Spleen (tissue), 11 donors: ENCODE data around the gene ASB17. TPM values are rescaled to one million over a fixed set of nuclear protein-coding genes. Genes with fewer than 3 reads are reported as not detected.
"Not testable (repeated sequence)": the region's sequence is repeated elsewhere in the genome, so short reads cannot be mapped to it uniquely, and the experiment has no call there.

Experiments
- DNase-seq: peaks from one replicate; pipeline ENCODE4 v3.0.0-alpha.2; 2020
- H3K27ac ChIP-seq, 8 donors: fragments of 200-600 bp; sonication (generic) in 7 of 8; 1 replicate in 4 of 8; 2 replicates in 4 of 8; pipeline versions ENCODE4 v1.5.0 to v1.8.0; 2016 to 2021; ENCODE audit warnings: inconsistent platforms in 4 of 8, mild to moderate bottlenecking in 4 of 8, moderate library complexity in 1 of 8
- H3K27me3 ChIP-seq, 7 donors: fragments of 200-600 bp; sonication (generic) in 6 of 7; replicated peaks in 1 of 7; 1 replicate in 4 of 7; 2 replicates in 3 of 7; pipeline versions ENCODE4 v1.5.0 to v1.8.0; 2016 to 2021; ENCODE audit warnings: inconsistent platforms in 3 of 7, mild to moderate bottlenecking in 1 of 7
- H3K36me3 ChIP-seq, 6 donors: fragments of 200-600 bp; sonication (generic) in 5 of 6; 1 replicate in 4 of 6; 2 replicates in 2 of 6; pipeline versions ENCODE4 v1.5.0 to v1.8.0; 2016 to 2021; ENCODE audit warnings: inconsistent platforms in 2 of 6
- H3K4me1 ChIP-seq, 6 donors: fragments of 200-600 bp; sonication (generic) in 5 of 6; 1 replicate in 3 of 6; 2 replicates in 3 of 6; pipeline versions ENCODE4 v1.5.0 to v1.8.0; 2016 to 2021; ENCODE audit warnings: inconsistent platforms in 3 of 6
- H3K4me3 ChIP-seq, 8 donors: fragments of 200-600 bp; sonication (generic) in 7 of 8; 1 replicate in 4 of 8; 2 replicates in 4 of 8; pipeline versions ENCODE4 v1.5.0 to v1.8.0; 2016 to 2021; ENCODE audit warnings: inconsistent platforms in 4 of 8, mild to moderate bottlenecking in 4 of 8, moderate library complexity in 2 of 8
- H3K9me3 ChIP-seq, 8 donors: fragments of 200-600 bp; sonication (generic) in 7 of 8; 1 replicate in 4 of 8; 2 replicates in 4 of 8; pipeline versions ENCODE4 v1.5.0 to v1.8.0; 2016 to 2021; ENCODE audit warnings: inconsistent platforms in 4 of 8
- CTCF ChIP-seq, 11 experiments: fragments of 200-600 bp in 7 of 11; fragments of 450-650 bp in 4 of 11; sonication (generic) in 4 of 11; IDR thresholded peaks in 8 of 11; conservative IDR thresholded peaks in 3 of 11; 1 replicate in 7 of 11; 2 replicates in 4 of 11; pipeline versions ENCODE4 v1.4.0 to v1.8.0; 2016 to 2021; ENCODE audit warnings: antibody characterized with exemption in 11 of 11, inconsistent platforms in 4 of 11, mild to moderate bottlenecking in 1 of 11
- POLR2A ChIP-seq, 3 donors: fragments of 450-650 bp; IDR thresholded peaks; one replicate each; pipeline ENCODE4 v1.5.1; 2017; ENCODE audit warnings: antibody characterized with exemption in 3 of 3, mild to moderate bottlenecking in 1 of 3
- POLR2AphosphoS5 ChIP-seq, 3 donors: sonication (generic); formaldehyde crosslinking; IDR thresholded peaks; one replicate each; pipeline ENCODE4 v1.5.1; 2017; ENCODE audit warnings: antibody characterized with exemption in 3 of 3
- WGBS, 5 donors: extraction: QIAGEN DNeasy Blood & Tissue Kit in 3 of 5; methylation state at CpG; one replicate each; pipeline versions ENCODE4 v1.1.5 to v1.1.7; 2013 to 2018; 5-methylcytosine and 5-hydroxymethylcytosine counted together
- intact Hi-C: fragments of 100-400 bp; cut with DNase I; formaldehyde crosslinking; loops from one replicate; pipeline ENCODE4 v1.15.0; 2023; ENCODE audit warnings: low total_unique reads
- polyA plus RNA-seq, 3 donors: library from polyadenylated mRNA; stranded (reverse); fragments of 200-250 nt; gene quantifications; one replicate each; pipeline ENCODE4 v1.2.1, GENCODE V29; 2013
- total RNA-seq, 7 donors: library from RNA; depleted of rRNA in 3 of 7; stranded (reverse); fragments of >200 nt in 3 of 7; fragmentation: NEBNext Ultra II Directional in 4 of 7; extraction: Animal tissue kit (Norgen Biotek cat#: 25700) in 4 of 7; gene quantifications; one replicate each; pipeline versions ENCODE4 v1.1.0 to v1.2.1, GENCODE V29; 2016 to 2021
- donor health status: healthy with polysubstance abuse.
- donor health status: DM: no; HTN: no; CAD: no; lungs with moderate emphysema.
- donor health status: DM: no; HTN: no; CAD: no.
- donor health status: Bipolar disorder and iron deficiency.
- donor health status: healthy.
- donor health status: DM: no; HTN: no; CAD: no.
- donor health status: DM: yes; HTN: yes; CAD: no.

ASB17 gene
- total and polyA plus RNA-seq, 10 donors, result 0.32 TPM; not detected in 9

GRCh38 chr1:75967719-75968118 lies 35.5 kb upstream of the ASB17 start:
- WGBS, 5 donors, result 54 to 77% (median 63%) methylated on average over 1 of the region's 1 CpG
- no peaks in the 10 kb centered on the region for H3K4me1 ChIP-seq
- H3K9me3 ChIP-seq, result no peaks in the 10 kb centered on the region
- H3K27me3 ChIP-seq, result no peaks in the 10 kb centered on the region
- TF ChIP-seq POLR2AphosphoS5 (IDR thresholded peaks at IDR 0.05) (no peak), CTCF (IDR thresholded peaks at IDR 0.05 in 8 of 11, conservative IDR thresholded peaks at IDR 0.05 in 3 of 11) (no peak), POLR2A (IDR thresholded peaks at IDR 0.05) (no peak)
- intact Hi-C loops, result no loop called here
- H3K27ac ChIP-seq, result no peak overlapping the region
- no peak for DNase-seq
- H3K36me3 ChIP-seq, result no peaks in the 10 kb centered on the region
- H3K4me3 ChIP-seq, result no peak overlapping the region

- Histone ChIP-seq H3K4me3 (no peak overlapping the region), H3K36me3 (no peaks in the 10 kb centered on the region), H3K4me1 (no peaks in the 10 kb centered on the region), H3K9me3 (peaks cover 0 to 5% (median 0%) of the 10 kb centered on the region in 8 donors), H3K27ac (no peak overlapping the region), H3K27me3 (no peaks in the 10 kb centered on the region)
- no peak for DNase-seq
- TF ChIP-seq CTCF (IDR thresholded peaks at IDR 0.05 in 8 of 11, conservative IDR thresholded peaks at IDR 0.05 in 3 of 11), result no peak
- no peak for TF ChIP-seq POLR2AphosphoS5 (IDR thresholded peaks at IDR 0.05)
- TF ChIP-seq POLR2A (IDR thresholded peaks at IDR 0.05), result no peak
- intact Hi-C loops, result no loop called here
These were observed 32.7 kb upstream of the ASB17 start for GRCh38 chr1:75964760-75965408.

- 82 to 93% (median 90%) methylated on average over 10 of the region's 10 CpGs for WGBS, 5 donors
- intact Hi-C loops, H3K9me3 ChIP-seq, H3K27me3 ChIP-seq, DNase-seq, H3K27ac ChIP-seq, H3K4me3 ChIP-seq, H3K4me1 ChIP-seq, H3K36me3 ChIP-seq: not testable (repeated sequence)
These were observed 32.0 kb upstream of the ASB17 start for GRCh38 chr1:75964110-75964759.

GRCh38 chr1:75954586-75954985 lies 22.4 kb upstream of the ASB17 start:
- Histone ChIP-seq H3K4me1 (no peaks in the 10 kb centered on the region), H3K4me3 (no peak overlapping the region), H3K27ac (no peak overlapping the region), H3K9me3 (no peaks in the 10 kb centered on the region), H3K27me3 (no peaks in the 10 kb centered on the region), H3K36me3 (no peaks in the 10 kb centered on the region)
- no peak for DNase-seq
- intact Hi-C loops, result no loop called here
- no peak for TF ChIP-seq CTCF (IDR thresholded peaks at IDR 0.05 in 8 of 11, conservative IDR thresholded peaks at IDR 0.05 in 3 of 11)
- no peak for TF ChIP-seq POLR2AphosphoS5 (IDR thresholded peaks at IDR 0.05)
- no peak for TF ChIP-seq POLR2A (IDR thresholded peaks at IDR 0.05)
